H54 (cell line): ENCODE results near the gene NEDD4L.

Experiments
- DNase-seq: peaks from one replicate; pipeline ENCODE4 v3.0.0; 2011; ENCODE audit warnings: low spot score, mixed read lengths; ENCODE audit not compliant: insufficient read length
- FAIRE-seq: peaks from 3 replicates; lab custom pipeline; 2011; peaks lifted over from hg19 to GRCh38; lab: Jason Lieb, UNC
- POLR2A ChIP-seq: IDR thresholded peaks from 2 replicates; pipeline ENCODE4 v1.6.1; 2011; ENCODE audit warnings: low read depth, mild to moderate bottlenecking, low read length

The NEDD4L gene

GRCh38 chr18:58178511-58178910 lies 134.5 kb downstream of the NEDD4L start:
- TF ChIP-seq POLR2A: no peak
- FAIRE-seq (no peak), DNase-seq (no peak)

- FAIRE-seq: no peak
- no peak for TF ChIP-seq POLR2A
- no peak for DNase-seq
Measured at GRCh38 chr18:58180172-58180571, 136.1 kb downstream of the NEDD4L start.

- FAIRE-seq (peak; percentile 48), DNase-seq (peak; percentile 7)
- no peak for TF ChIP-seq POLR2A
Measured at GRCh38 chr18:58180738-58181353, 136.8 kb downstream of the NEDD4L start.

GRCh38 chr18:58181988-58182387 lies 138.0 kb downstream of the NEDD4L start:
- no peak for FAIRE-seq
- DNase-seq: no peak
- TF ChIP-seq POLR2A: no peak

- DNase-seq: no peak
- TF ChIP-seq POLR2A: no peak
- no peak for FAIRE-seq
Measured at GRCh38 chr18:58183226-58183625, 139.2 kb downstream of the NEDD4L start.

GRCh38 chr18:58186258-58186948 lies 142.4 kb downstream of the NEDD4L start:
- FAIRE-seq (peak; percentile 84), DNase-seq (peak; percentile 51)
- TF ChIP-seq POLR2A: no peak

GRCh38 chr18:58187674-58188073 lies 143.6 kb downstream of the NEDD4L start:
- FAIRE-seq: no peak
- no peak for DNase-seq
- TF ChIP-seq POLR2A: no peak

- no peak for DNase-seq
- no peak for TF ChIP-seq POLR2A
- no peak for FAIRE-seq
Measured at GRCh38 chr18:58188996-58189395, 145.0 kb downstream of the NEDD4L start.

- no peak for TF ChIP-seq POLR2A
- DNase-seq (no peak), FAIRE-seq (no peak)
Measured at GRCh38 chr18:58190842-58191530, 147.0 kb downstream of the NEDD4L start.

- DNase-seq: no peak
- FAIRE-seq: no peak
- no peak for TF ChIP-seq POLR2A
Measured at GRCh38 chr18:58191626-58192025, 147.6 kb downstream of the NEDD4L start.

- no peak for FAIRE-seq
- TF ChIP-seq POLR2A: no peak
Measured at GRCh38 chr18:58192519-58192918, 148.5 kb downstream of the NEDD4L start.

GRCh38 chr18:58194028-58194427 lies 150.0 kb downstream of the NEDD4L start:
- DNase-seq (no peak), FAIRE-seq (no peak)
- no peak for TF ChIP-seq POLR2A

More at GRCh38 chr18:58192519-58192918, 148.5 kb downstream of the NEDD4L start:
- no peak for DNase-seq

- DNase-seq: peak; percentile 7
- TF ChIP-seq POLR2A: no peak
- FAIRE-seq: no peak
Measured at GRCh38 chr18:58195278-58195765, 151.3 kb downstream of the NEDD4L start.

GRCh38 chr18:58196164-58196563 lies 152.1 kb downstream of the NEDD4L start:
- no peak for FAIRE-seq
- no peak for DNase-seq
- no peak for TF ChIP-seq POLR2A
